Measurements from ENCODE around the gene LRRC61. TPM values are rescaled to one million over a fixed set of nuclear protein-coding genes. Genes with fewer than 3 reads are reported as not detected.

Gene LRRC61
- total RNA-seq, 1 experiment from 2014 or later = not detected

- in situ Hi-C loops (cut with HindIII; ENCODE audit: low pct_unique_long_range_greater_than_20kb, low sequenced_read_pairs) = no loop called here
These were observed 17.0 kb downstream of the LRRC61 start for GRCh38 chr7:150340024-150340749.

GRCh38 chr7:150340875-150341262 lies 17.7 kb downstream of the LRRC61 start:
- in situ Hi-C loops (cut with HindIII; ENCODE audit: low pct_unique_long_range_greater_than_20kb, low sequenced_read_pairs) = no loop called here
- no peak for DNase-seq (ENCODE audit: low read depth, low spot score)

More at GRCh38 chr7:150340024-150340749, 17.0 kb downstream of the LRRC61 start:
- DNase-seq (ENCODE audit: low read depth, low spot score) = no peak

- in situ Hi-C loops (cut with HindIII; ENCODE audit: low pct_unique_long_range_greater_than_20kb, low sequenced_read_pairs) = no loop called here
- no peak for DNase-seq (ENCODE audit: low read depth, low spot score)
These were observed 18.3 kb downstream of the LRRC61 start, which contains the start of gene RARRES2 for GRCh38 chr7:150341263-150342120. TSS of gene RARRES2 (minus strand) at chr7:150341629. CDS start at chr7:150340609, 1,020 bp downstream.

- in situ Hi-C loops (cut with HindIII; ENCODE audit: low pct_unique_long_range_greater_than_20kb, low sequenced_read_pairs) = no loop called here
These were observed 18.9 kb downstream of the LRRC61 start for GRCh38 chr7:150342121-150342408.

GRCh38 chr7:150343225-150343624 lies 20.1 kb downstream of the LRRC61 start:
- in situ Hi-C loops (cut with HindIII; ENCODE audit: low pct_unique_long_range_greater_than_20kb, low sequenced_read_pairs) = no loop called here
- no peak for DNase-seq (ENCODE audit: low read depth, low spot score)

More at GRCh38 chr7:150342121-150342408, 18.9 kb downstream of the LRRC61 start:
- no peak for DNase-seq (ENCODE audit: low read depth, low spot score)

GRCh38 chr7:150344299-150344698 lies 21.1 kb downstream of the LRRC61 start:
- in situ Hi-C loops (cut with HindIII; ENCODE audit: low pct_unique_long_range_greater_than_20kb, low sequenced_read_pairs) = no loop called here
- DNase-seq (ENCODE audit: low read depth, low spot score) = no peak

- no peak for DNase-seq (ENCODE audit: low read depth, low spot score)
- in situ Hi-C loops (cut with HindIII; ENCODE audit: low pct_unique_long_range_greater_than_20kb, low sequenced_read_pairs) = no loop called here
These were observed 21.9 kb downstream of the LRRC61 start for GRCh38 chr7:150345012-150345411.

- DNase-seq (ENCODE audit: low read depth, low spot score) = no peak
- in situ Hi-C loops (cut with HindIII; ENCODE audit: low pct_unique_long_range_greater_than_20kb, low sequenced_read_pairs) = no loop called here
These were observed 23.8 kb downstream of the LRRC61 start for GRCh38 chr7:150346922-150347321.

GRCh38 chr7:150351587-150352194 lies 28.5 kb downstream of the LRRC61 start:
- in situ Hi-C loops (cut with HindIII; ENCODE audit: low pct_unique_long_range_greater_than_20kb, low sequenced_read_pairs) = no loop called here
- no peak for DNase-seq (ENCODE audit: low read depth, low spot score)

- in situ Hi-C loops (cut with HindIII; ENCODE audit: low pct_unique_long_range_greater_than_20kb, low sequenced_read_pairs) = no loop called here
- no peak for DNase-seq (ENCODE audit: low read depth, low spot score)
These were observed 32.5 kb downstream of the LRRC61 start for GRCh38 chr7:150355666-150356059.

GRCh38 chr7:150356265-150356897 lies 33.2 kb downstream of the LRRC61 start:
- in situ Hi-C loops (cut with HindIII; ENCODE audit: low pct_unique_long_range_greater_than_20kb, low sequenced_read_pairs) = no loop called here
- DNase-seq (ENCODE audit: low read depth, low spot score) = peak; percentile 64

- no peak for DNase-seq (ENCODE audit: low read depth, low spot score)
- in situ Hi-C loops (cut with HindIII; ENCODE audit: low pct_unique_long_range_greater_than_20kb, low sequenced_read_pairs) = no loop called here
These were observed 34.1 kb downstream of the LRRC61 start for GRCh38 chr7:150357270-150357669.

- in situ Hi-C loops (cut with HindIII; ENCODE audit: low pct_unique_long_range_greater_than_20kb, low sequenced_read_pairs) = no loop called here
- no peak for DNase-seq (ENCODE audit: low read depth, low spot score)
These were observed 34.7 kb downstream of the LRRC61 start for GRCh38 chr7:150357771-150358427.

GRCh38 chr7:150358433-150358832 lies 35.3 kb downstream of the LRRC61 start:
- DNase-seq (ENCODE audit: low read depth, low spot score) = no peak
- in situ Hi-C loops (cut with HindIII; ENCODE audit: low pct_unique_long_range_greater_than_20kb, low sequenced_read_pairs) = no loop called here

- DNase-seq (ENCODE audit: low read depth, low spot score) = no peak
- in situ Hi-C loops (cut with HindIII; ENCODE audit: low pct_unique_long_range_greater_than_20kb, low sequenced_read_pairs) = no loop called here
These were observed 36.0 kb downstream of the LRRC61 start for GRCh38 chr7:150358988-150359621.

GRCh38 chr7:150359622-150360362 lies 36.6 kb downstream of the LRRC61 start:
- in situ Hi-C loops (cut with HindIII; ENCODE audit: low pct_unique_long_range_greater_than_20kb, low sequenced_read_pairs) = no loop called here
- DNase-seq (ENCODE audit: low read depth, low spot score) = no peak
